ENCODE data around the gene RBM19. TPM values are rescaled to one million over a fixed set of nuclear protein-coding genes. Genes with fewer than 3 reads are reported as not detected.
"Not testable (repeated sequence)": the region's sequence is repeated elsewhere in the genome, so short reads cannot be mapped to it uniquely, and the experiment has no call there.

Gene RBM19
- total RNA-seq, 8 experiments from 2014 or later, result 9.0 to 51.7 (median 20.2) TPM

DNA sequence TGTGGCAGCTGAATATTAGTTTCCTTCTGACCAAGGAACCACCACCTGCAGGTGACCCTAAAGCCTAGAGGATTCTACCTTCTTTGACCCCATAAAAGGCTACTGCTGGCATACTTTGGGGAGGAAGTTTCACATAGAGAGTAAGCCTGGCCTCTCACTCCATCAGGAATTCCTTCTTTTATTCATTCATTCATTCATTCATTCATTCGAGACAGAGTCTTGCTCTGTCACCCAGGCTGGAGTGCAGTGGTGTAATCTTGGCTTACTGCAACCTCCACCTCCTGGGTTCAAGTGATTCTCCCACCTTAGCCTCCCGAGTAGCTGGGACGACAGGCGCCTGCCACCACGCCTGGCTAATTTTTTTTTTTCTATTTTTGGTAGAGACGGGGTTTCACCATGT is 64.8 kb downstream of the RBM19 start:
- WGBS, 10 experiments, result 82 to 100% (median 98%) methylated on average over 1 to 6 of the region's 6 CpGs; no CpG with 5 or more reads in 4 of the 10 experiments
- not testable (repeated sequence) for ATAC-seq (replicated peaks in 6 of 8); H3K27ac ChIP-seq; H3K4me3 ChIP-seq
- in situ Hi-C loops (cut with MboI; ENCODE audit: low pct_unique_long_range_greater_than_20kb in 2 of 9, low sequenced_read_pairs in 9 of 9, unreplicated experiment in 9 of 9), result loop anchor here in 7 of 9 experiments (10.0 to 25.0 kb wide), 3 partner anchors 439 to 464 kb away; partner anchors contain the start of gene LHX5 (in 5 of the 7)
- peaks cover 10 to 15% of the 10 kb centered on the region in 2 donors for H3K4me1 ChIP-seq (replicated peaks in 1 of 2)

DNA sequence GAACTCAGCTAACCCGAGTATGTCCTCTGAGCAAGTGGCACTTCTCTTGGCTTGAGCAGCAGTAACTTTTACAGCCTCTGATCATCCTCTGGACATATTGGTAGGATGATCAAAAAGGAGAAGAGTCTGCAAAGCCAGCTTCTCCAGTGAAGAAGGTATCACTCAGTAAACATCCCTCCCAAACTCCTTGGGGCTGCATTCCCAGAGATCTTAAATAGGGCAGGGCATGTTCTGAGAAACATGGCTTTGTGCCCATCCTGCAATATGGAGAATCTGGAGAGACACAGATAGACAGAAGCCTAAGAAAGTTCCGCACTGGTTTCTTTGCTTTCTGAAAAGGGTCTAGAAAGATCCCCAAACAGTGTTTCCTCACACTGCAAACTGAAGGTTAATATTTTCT is 65.4 kb downstream of the RBM19 start:
- Histone ChIP-seq H3K4me3 (no peak overlapping the region), H3K27ac (no peak overlapping the region), H3K4me1 (replicated peaks in 1 of 2) (peaks cover 10 to 15% of the 10 kb centered on the region in 2 donors)
- WGBS, 10 experiments, result 80 to 100% (median 90%) methylated on average over 1 to 2 of the region's 2 CpGs; no CpG with 5 or more reads in 5 of the 10 experiments
- in situ Hi-C loops (cut with MboI; ENCODE audit: low pct_unique_long_range_greater_than_20kb in 2 of 9, low sequenced_read_pairs in 9 of 9, unreplicated experiment in 9 of 9), result loop anchor here in 7 of 9 experiments (10.0 to 25.0 kb wide), 3 partner anchors 438 to 463 kb away; partner anchors contain the start of gene LHX5 (in 5 of the 7)
- peak in 3 of 8 experiments; percentile 20 to 65 (median 22) for ATAC-seq (replicated peaks in 6 of 8)

DNA sequence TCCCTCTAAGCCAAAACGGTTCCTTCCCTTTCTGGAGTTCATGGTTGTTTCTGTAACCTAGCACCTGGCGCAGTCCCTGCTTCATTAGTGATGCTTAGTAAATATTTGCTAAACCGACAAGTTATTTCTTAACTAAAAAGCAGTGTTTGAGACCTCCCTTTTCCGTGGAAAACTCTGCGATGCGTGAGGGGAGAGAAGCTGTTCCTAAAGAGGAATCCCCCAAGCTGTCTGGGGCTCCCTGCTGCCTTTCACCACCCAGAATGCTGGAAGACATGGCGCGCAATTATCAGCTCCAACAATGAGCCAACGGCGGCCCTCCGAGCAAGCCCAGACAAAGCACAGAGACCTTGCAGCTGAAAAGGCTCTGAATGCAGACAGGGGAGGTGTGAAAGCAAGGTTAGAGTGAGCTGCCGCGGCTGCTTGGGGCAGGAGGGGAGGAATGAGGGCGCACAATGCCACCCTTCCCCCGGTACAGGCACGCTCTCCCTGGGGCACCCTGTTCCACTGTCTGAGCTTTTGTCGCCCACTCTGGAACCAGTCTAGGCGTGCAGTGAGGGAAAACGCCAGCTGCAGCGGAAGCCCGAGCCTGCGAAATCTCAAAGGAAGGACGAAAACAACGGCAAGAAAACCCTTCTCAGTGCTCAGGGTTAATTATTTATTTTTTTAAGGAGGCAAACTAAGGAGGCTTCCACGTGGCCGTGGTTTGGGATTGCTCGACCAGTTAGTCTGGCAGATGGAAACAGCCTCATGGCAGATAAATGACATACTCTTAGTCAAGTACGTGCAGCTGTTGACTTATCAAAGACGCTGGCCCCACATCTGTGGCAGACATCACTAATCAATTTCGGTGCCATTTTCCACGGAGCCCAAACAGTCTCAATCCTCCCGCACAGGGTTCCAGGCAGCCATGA is 66.3 kb downstream of the RBM19 start:
- Histone ChIP-seq H3K4me3 (no peak overlapping the region), H3K4me1 (replicated peaks in 1 of 2) (peaks cover 10 to 15% of the 10 kb centered on the region in 2 donors), H3K27ac (peak overlapping the region in 1 of 2 donors; percentile 43)
- in situ Hi-C loops (cut with MboI; ENCODE audit: low pct_unique_long_range_greater_than_20kb in 2 of 9, low sequenced_read_pairs in 9 of 9, unreplicated experiment in 9 of 9), result loop anchor here in 7 of 9 experiments (10.0 to 25.0 kb wide), 3 partner anchors 438 to 463 kb away; partner anchors contain the start of gene LHX5 (in 5 of the 7)
- WGBS, 10 experiments, result 31 to 100% (median 60%) methylated on average over 1 to 24 of the region's 32 CpGs; no CpG with 5 or more reads in 1 of the 10 experiments
- peak in 5 of 8 experiments; percentile 78 to 88 (median 83) for ATAC-seq (replicated peaks in 6 of 8)

DNA sequence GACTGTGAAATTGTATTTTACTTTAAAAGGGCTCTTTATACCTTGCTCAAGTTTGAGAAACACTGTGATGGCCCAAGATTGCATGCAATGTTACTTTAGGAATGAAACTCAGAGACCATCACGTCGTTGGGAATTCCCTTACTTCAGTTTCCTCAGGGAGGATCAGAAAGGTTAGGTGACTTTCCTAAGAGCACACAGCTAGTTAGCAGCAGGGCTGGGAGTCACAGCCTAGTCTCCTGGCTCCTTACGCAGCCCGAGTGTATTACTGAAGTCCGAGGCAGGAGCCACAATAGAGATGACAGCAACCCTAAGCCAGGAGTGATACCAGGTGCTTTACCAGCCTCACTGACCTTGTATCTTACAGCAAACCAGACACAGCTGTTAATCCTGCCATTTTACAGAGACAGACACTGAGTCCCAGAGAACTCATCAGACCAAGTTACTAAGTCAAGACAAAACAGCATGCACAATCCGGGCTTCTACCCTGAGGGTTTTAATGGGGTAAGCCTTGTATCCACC is 67.0 kb downstream of the RBM19 start:
- no peak overlapping the region for H3K4me3 ChIP-seq
- 74 to 92% (median 86%) methylated on average over 2 to 6 of the region's 6 CpGs; no CpG with 5 or more reads in 2 of the 10 experiments for WGBS, 10 experiments
- H3K27ac ChIP-seq, result no peak overlapping the region
- ATAC-seq (replicated peaks in 6 of 8), result no peak
- in situ Hi-C loops (cut with MboI; ENCODE audit: low pct_unique_long_range_greater_than_20kb in 2 of 9, low sequenced_read_pairs in 9 of 9, unreplicated experiment in 9 of 9), result no loop called here
- H3K4me1 ChIP-seq (replicated peaks in 1 of 2), result peaks cover 10 to 15% of the 10 kb centered on the region in 2 donors

DNA sequence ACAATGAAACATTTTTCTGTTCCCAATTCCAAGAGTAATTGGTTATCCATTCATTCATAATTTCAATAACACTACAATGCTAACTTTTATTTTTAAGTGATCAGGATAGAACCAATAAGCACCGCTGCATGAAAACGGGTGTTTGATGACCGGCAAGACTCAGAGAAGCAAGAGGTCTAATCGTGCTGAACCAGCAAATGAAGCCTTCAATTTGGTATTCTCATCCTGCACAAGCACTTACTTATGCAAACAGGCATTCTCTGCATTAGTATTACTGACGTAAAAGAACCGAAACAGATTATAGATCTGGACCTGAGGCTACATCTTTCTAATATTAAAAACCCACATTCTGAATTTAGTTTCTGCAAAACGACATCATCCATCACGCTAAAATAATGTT is 67.7 kb downstream of the RBM19 start:
- Histone ChIP-seq H3K4me3 (no peak overlapping the region), H3K27ac (no peak overlapping the region), H3K4me1 (replicated peaks in 1 of 2) (peaks cover 10 to 15% of the 10 kb centered on the region in 2 donors)
- no peak for ATAC-seq (replicated peaks in 6 of 8)
- WGBS, 10 experiments, result 79 to 100% (median 94%) methylated on average over 2 to 8 of the region's 8 CpGs; no CpG with 5 or more reads in 1 of the 10 experiments
- in situ Hi-C loops (cut with MboI; ENCODE audit: low pct_unique_long_range_greater_than_20kb in 2 of 9, low sequenced_read_pairs in 9 of 9, unreplicated experiment in 9 of 9), result no loop called here

DNA sequence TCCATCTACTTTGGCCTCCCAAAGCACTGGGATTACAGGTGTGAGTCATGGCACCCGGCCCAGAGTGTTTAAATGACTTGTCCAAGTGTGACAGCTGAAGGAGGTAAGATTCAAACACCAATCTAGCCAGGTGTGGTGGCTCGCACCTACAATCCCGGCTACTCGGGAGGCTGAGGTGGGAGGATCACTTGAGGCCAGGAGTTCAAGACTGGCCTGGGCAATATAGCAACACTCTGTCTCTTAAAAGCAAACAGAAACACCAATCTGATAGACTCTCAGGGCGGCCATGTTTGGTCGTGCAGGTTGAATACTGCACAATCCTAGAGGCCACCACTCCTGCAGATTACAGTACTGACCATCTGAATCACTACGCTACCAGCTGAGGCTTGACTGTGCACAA is 68.7 kb downstream of the RBM19 start:
- Histone ChIP-seq H3K27ac (no peak overlapping the region), H3K4me1 (replicated peaks in 1 of 2) (peaks cover 10 to 15% of the 10 kb centered on the region in 2 donors), H3K4me3 (no peak overlapping the region)
- ATAC-seq (replicated peaks in 6 of 8), result no peak
- 75 to 100% (median 95%) methylated on average over 1 to 5 of the region's 7 CpGs; no CpG with 5 or more reads in 4 of the 10 experiments for WGBS, 10 experiments
- in situ Hi-C loops (cut with MboI; ENCODE audit: low pct_unique_long_range_greater_than_20kb in 2 of 9, low sequenced_read_pairs in 9 of 9, unreplicated experiment in 9 of 9), result no loop called here

DNA sequence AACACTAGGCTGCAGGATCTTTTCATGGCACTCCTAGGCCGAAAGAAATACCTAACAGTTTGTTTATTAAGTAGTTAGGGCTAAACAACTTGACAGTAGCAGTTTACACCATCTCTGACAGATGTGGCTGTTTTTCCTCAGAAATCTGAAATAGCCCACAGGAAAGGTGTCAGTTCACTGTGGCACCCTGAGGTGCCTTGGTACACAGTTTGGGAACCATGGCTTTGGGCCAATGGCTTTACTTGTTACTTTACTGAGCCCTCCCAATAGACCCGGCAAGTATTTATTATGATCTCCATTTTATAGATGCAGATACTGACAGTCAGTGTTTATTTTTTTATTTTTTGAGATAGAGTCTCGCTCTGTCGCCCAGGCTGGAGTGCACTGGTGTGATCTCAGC is 69.3 kb downstream of the RBM19 start:
- WGBS, 10 experiments, result 90 to 100% (median 100%) methylated on average over 1 to 4 of the region's 4 CpGs; no CpG with 5 or more reads in 2 of the 10 experiments
- no peak overlapping the region for H3K4me3 ChIP-seq
- peaks cover 15 to 17% of the 10 kb centered on the region in 2 donors for H3K4me1 ChIP-seq (replicated peaks in 1 of 2)
- in situ Hi-C loops (cut with MboI; ENCODE audit: low pct_unique_long_range_greater_than_20kb in 2 of 9, low sequenced_read_pairs in 9 of 9, unreplicated experiment in 9 of 9), result no loop called here
- no peak overlapping the region for H3K27ac ChIP-seq
- no peak for ATAC-seq (replicated peaks in 6 of 8)

DNA sequence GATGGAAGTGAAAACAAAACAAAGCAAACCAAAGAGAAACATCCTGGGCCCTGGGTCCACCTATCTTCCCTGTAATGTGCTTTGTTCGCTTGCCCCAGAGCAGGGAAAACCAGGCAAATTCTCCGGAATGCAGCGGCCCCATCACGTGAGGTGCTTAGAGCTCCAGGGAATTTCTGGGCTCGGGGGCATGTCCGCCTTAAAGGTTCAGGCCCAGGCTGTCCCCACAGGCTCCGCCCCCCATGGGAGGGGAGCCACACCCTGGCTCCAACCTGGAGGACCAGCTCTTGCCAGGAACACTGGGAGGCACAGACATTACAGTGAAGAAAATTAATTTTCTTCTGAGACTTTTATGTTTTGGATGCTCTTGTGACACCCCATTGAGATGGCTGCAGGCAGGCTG is 69.9 kb downstream of the RBM19 start:
- Histone ChIP-seq H3K27ac (no peak overlapping the region), H3K4me3 (no peak overlapping the region), H3K4me1 (replicated peaks in 1 of 2) (peaks cover 17 to 24% of the 10 kb centered on the region in 2 donors)
- ATAC-seq (replicated peaks in 6 of 8), result no peak
- 70 to 100% (median 80%) methylated on average over 1 to 6 of the region's 7 CpGs; no CpG with 5 or more reads in 1 of the 10 experiments for WGBS, 10 experiments
- in situ Hi-C loops (cut with MboI; ENCODE audit: low pct_unique_long_range_greater_than_20kb in 2 of 9, low sequenced_read_pairs in 9 of 9, unreplicated experiment in 9 of 9), result no loop called here

DNA sequence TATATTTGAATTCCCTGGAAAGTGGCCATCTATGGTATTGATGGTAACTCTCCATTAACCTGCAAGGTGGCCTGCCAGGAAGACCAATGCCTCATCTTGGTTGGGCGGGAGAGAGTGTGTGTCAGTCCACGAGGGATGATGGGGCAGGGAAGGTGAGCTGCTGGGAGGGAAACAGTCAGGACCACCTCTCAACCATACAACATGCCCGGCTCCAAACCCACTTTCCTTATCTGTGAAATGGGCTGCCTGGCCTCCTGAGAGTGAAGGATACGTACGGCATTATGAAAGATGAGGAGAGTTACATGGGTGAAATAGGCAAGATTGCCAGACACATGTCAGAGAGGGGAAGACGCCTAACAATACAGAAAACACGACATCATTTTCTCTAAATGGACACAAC is 70.9 kb downstream of the RBM19 start:
- no peak for ATAC-seq (replicated peaks in 6 of 8)
- in situ Hi-C loops (cut with MboI; ENCODE audit: low pct_unique_long_range_greater_than_20kb in 2 of 9, low sequenced_read_pairs in 9 of 9, unreplicated experiment in 9 of 9), result no loop called here
- no peak overlapping the region for H3K27ac ChIP-seq
- H3K4me1 ChIP-seq (replicated peaks in 1 of 2), result peaks cover 22 to 28% of the 10 kb centered on the region in 2 donors
- 80 to 100% (median 100%) methylated on average over 1 to 5 of the region's 7 CpGs; no CpG with 5 or more reads in 1 of the 10 experiments for WGBS, 10 experiments
- no peak overlapping the region for H3K4me3 ChIP-seq

DNA sequence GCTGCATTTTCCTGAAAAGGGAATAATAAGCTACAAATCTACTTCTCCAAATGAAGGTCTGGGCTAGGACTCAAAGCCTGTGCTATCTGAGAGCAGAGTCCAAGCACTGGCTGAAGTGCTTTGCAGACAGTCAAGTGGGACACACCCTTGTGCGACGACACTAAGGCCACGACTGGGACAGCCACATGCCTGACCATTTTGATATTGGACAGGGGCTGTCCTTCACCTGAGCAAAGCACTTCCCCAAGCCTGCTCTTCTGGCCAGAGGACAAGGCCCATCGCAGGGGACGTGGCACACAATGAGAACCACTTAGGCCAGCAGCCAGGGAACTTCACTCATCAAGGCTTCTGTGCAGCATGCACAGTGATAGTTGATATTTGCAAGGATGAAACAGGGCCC is 71.4 kb downstream of the RBM19 start:
- in situ Hi-C loops (cut with MboI; ENCODE audit: low pct_unique_long_range_greater_than_20kb in 2 of 9, low sequenced_read_pairs in 9 of 9, unreplicated experiment in 9 of 9), result no loop called here
- no peak for ATAC-seq (replicated peaks in 6 of 8)
- WGBS, 10 experiments, result 80 to 100% (median 96%) methylated on average over 1 to 5 of the region's 5 CpGs; no CpG with 5 or more reads in 4 of the 10 experiments

DNA sequence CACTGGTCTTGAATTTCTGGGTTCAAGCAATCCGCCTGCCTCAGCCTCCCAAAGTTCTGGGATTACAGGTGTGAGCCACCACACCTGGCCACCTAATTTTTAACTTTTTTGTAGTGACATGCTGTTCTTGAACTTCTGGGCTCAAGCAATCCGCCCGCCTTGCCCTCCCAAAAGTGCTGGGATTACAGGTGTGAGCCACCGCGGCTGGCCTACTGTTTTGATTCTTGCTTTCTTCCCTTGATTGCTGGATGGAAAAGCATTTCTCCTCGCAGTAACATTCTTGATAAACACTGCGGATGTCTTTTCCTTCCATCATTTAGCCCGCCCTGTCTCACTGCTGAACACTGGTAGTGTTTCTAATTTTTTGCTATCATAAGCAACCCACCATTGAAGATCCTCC is 72.9 kb downstream of the RBM19 start:
- Histone ChIP-seq H3K27ac (no peak overlapping the region), H3K4me3 (no peak overlapping the region), H3K4me1 (replicated peaks in 1 of 2) (peaks cover 25 to 32% of the 10 kb centered on the region in 2 donors)
- in situ Hi-C loops (cut with MboI; ENCODE audit: low pct_unique_long_range_greater_than_20kb in 2 of 9, low sequenced_read_pairs in 9 of 9, unreplicated experiment in 9 of 9), result no loop called here
- 89 to 100% (median 97%) methylated on average over 2 to 8 of the region's 8 CpGs; no CpG with 5 or more reads in 2 of the 10 experiments for WGBS, 10 experiments
- no peak for ATAC-seq (replicated peaks in 6 of 8)

More for the DNA sequence above, 71.4 kb downstream of the RBM19 start:
- Histone ChIP-seq H3K4me1 (replicated peaks in 1 of 2) (peaks cover 22 to 28% of the 10 kb centered on the region in 2 donors), H3K4me3 (no peak overlapping the region), H3K27ac (no peak overlapping the region)

DNA sequence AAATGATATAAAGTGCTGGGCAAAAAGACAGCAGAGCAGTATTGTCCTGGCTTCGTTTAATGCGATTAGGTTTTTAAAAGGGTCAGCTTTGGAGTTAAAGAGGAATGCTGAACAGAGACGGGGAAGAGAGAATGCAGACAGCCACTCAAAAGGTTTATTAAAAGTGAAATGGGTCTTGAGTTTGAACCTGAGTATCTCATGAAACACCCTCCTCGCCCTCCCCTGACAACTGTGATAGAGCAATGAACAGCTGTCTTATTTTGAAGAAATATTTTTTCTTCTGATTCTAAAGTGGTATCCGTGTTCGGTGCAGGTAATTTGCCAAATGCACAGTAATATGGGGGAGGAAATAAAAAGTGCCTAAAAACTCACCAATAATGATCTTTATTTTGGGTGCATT is 73.6 kb downstream of the RBM19 start:
- H3K27ac ChIP-seq, result no peak overlapping the region
- in situ Hi-C loops (cut with MboI; ENCODE audit: low pct_unique_long_range_greater_than_20kb in 2 of 9, low sequenced_read_pairs in 9 of 9, unreplicated experiment in 9 of 9), result no loop called here
- H3K4me1 ChIP-seq (replicated peaks in 1 of 2), result peaks cover 25 to 38% of the 10 kb centered on the region in 2 donors
- H3K4me3 ChIP-seq, result no peak overlapping the region
- 74 to 96% (median 91%) methylated on average over 1 to 6 of the region's 6 CpGs for WGBS, 10 experiments
- ATAC-seq (replicated peaks in 6 of 8), result no peak

Data from motor neuron (in vitro differentiated cells).